Caco-2 (cell line): ENCODE data around the gene MED20. TPM values are rescaled to one million over a fixed set of nuclear protein-coding genes. Genes with fewer than 3 reads are reported as not detected.

ENCODE experiments used
- BruUV-seq: library from RNA; stranded (reverse); fragments of 400-500 nt; replicated peaks from 2 replicates; lab custom pipeline; 2021; lab: Mats Ljungman, UMichigan
- CTCF ChIA-PET: fragments of 300-600 bp; sonication (Branson Sonifier 250); formaldehyde crosslinking; loops from one replicate; lab custom pipeline; 2022; ENCODE audit warnings: antibody characterized with exemption; lab: Charles Lee
- POLR2A ChIA-PET: fragments of 300-600 bp; sonication (Branson Sonifier 250); formaldehyde crosslinking; loops from one replicate; lab custom pipeline; 2022; ENCODE audit warnings: antibody characterized with exemption; lab: Charles Lee
- DNase-seq, 2 experiments: peaks; one replicate each; pipeline versions ENCODE4 v3.0.0 to v3.0.0-alpha.2; 2020 to 2022
- H3K27me3 ChIP-seq: replicated peaks from 2 replicates; pipeline ENCODE4 v1.6.0; 2011; ENCODE audit warnings: low read length; ENCODE audit not compliant: control insufficient read depth, insufficient read depth
- H3K36me3 ChIP-seq: 2 replicates; pipeline ENCODE4 v1.5.1; 2011; ENCODE audit warnings: low read length; ENCODE audit not compliant: control insufficient read depth, insufficient read depth
- H3K4me1 ChIP-seq: fragments of 250-450 bp; sonication (Bioruptor Pico); 2 replicates; pipeline ENCODE4 v1.5.1; 2020; ENCODE audit warnings: mild to moderate bottlenecking
- H3K4me3 ChIP-seq: 2 replicates; pipeline ENCODE4 v1.5.1; 2011; ENCODE audit warnings: low read depth, mild to moderate bottlenecking, control low read depth, low read length
- H3K9me3 ChIP-seq: fragments of 250-450 bp; sonication (Bioruptor Pico); 2 replicates; pipeline ENCODE4 v1.5.1; 2020; ENCODE audit warnings: mild to moderate bottlenecking, moderate library complexity
- H3K27ac Mint-ChIP-seq: one replicate; pipeline ENCODE4 v1.8.0; 2022; ENCODE audit warnings: mixed read lengths; ENCODE audit not compliant: unreplicated experiment
- H3K27me3 Mint-ChIP-seq: one replicate; pipeline ENCODE4 v1.8.0; 2022; ENCODE audit warnings: mixed read lengths; ENCODE audit not compliant: insufficient read depth, unreplicated experiment
- H3K36me3 Mint-ChIP-seq: one replicate; pipeline ENCODE4 v1.8.0; 2022; ENCODE audit warnings: mild to moderate bottlenecking, mixed read lengths; ENCODE audit not compliant: insufficient read depth, unreplicated experiment
- H3K4me1 Mint-ChIP-seq: one replicate; pipeline ENCODE4 v1.8.0; 2022; ENCODE audit warnings: low read depth, mixed read lengths; ENCODE audit not compliant: unreplicated experiment
- H3K4me3 Mint-ChIP-seq: one replicate; pipeline ENCODE4 v1.8.0; 2022; ENCODE audit warnings: mild to moderate bottlenecking, moderate library complexity, mixed read lengths; ENCODE audit not compliant: unreplicated experiment
- H3K9me3 Mint-ChIP-seq: one replicate; pipeline ENCODE4 v1.8.0; 2022; ENCODE audit warnings: mixed read lengths; ENCODE audit not compliant: unreplicated experiment
- CTCF ChIP-seq, 2 experiments: fragments of 200-600 bp in 1 of 2; IDR thresholded peaks; 1 replicate in 1 of 2; 2 replicates in 1 of 2; pipeline versions ENCODE4 v1.5.1 to v1.8.0; 2011 to 2022; ENCODE audit warnings: antibody characterized with exemption in 1 of 2, control low read depth in 1 of 2, inconsistent platforms in 1 of 2, low read depth in 1 of 2, low read length in 1 of 2, mild to moderate bottlenecking in 1 of 2, moderate library complexity in 1 of 2; ENCODE audit not compliant: insufficient read depth in 1 of 2, severe bottlenecking in 1 of 2, unreplicated experiment in 1 of 2
- intact Hi-C: fragments of 100-400 bp; cut with micrococcal nuclease; formaldehyde crosslinking; loops from one replicate; pipeline ENCODE4 v1.10.0; 2022; ENCODE audit not compliant: unreplicated experiment
- total RNA-seq: library from RNA; stranded (reverse); gene quantifications from 2 replicates; pipeline ENCODE4 v1.2.3, GENCODE V29; 2022

MED20 gene
- total RNA-seq, 1 experiment from 2014 or later: 43.7 TPM

DNA sequence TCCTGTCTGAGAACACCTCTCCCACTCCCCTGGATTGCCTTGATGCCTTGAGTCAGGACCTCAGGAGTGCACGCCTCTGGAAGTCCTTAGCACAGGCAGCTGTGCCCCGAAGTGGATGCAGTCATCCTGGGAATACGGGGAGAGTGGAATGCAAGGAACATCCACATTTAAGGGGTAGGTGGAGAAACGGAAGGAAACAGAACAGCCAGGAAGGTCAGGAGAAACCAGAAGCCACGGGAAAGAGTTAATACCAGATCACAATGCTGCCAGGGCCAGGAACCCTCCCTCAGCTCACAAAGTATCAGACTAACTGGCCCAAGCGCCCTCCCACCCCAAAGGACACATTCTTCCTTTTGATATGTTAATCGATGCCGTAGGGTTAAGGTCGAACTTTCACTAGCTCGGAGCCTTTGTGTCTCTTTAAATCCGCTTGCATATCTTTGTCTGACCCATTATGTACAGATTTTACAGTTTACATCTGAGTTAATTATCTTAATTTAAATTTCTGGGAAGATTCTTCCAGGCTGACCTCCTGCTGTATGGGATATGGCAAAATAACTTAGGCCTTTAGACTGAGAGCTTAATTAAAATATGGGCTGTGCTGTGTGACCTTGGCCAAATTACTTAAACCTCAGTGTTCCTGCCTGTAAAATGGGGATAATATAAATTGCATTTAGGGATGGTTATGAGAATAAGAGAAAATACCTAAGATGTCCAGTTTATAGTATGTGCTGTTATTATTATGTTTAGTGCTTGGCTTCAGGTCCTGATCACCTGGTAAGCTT is 44.7 kb upstream of the MED20 start:
- ChIA-PET CTCF (no interaction called here), POLR2A (no interaction called here)

GRCh38 chr6:41964201-41964887 is 43.4 kb upstream of the MED20 start:
- CTCF ChIA-PET: no interaction called here

More for the DNA sequence above, 44.7 kb upstream of the MED20 start:
- H3K36me3 Mint-ChIP-seq: peaks cover 6% of the 10 kb centered on the region
- peaks cover 6% of the 10 kb centered on the region for H3K4me1 Mint-ChIP-seq
- Histone ChIP-seq H3K9me3 (no peaks in the 10 kb centered on the region), H3K4me1 (peaks cover 16% of the 10 kb centered on the region), H3K36me3 (no peaks in the 10 kb centered on the region), H3K4me3 (no peak overlapping the region), H3K27me3 (no peaks in the 10 kb centered on the region)
- no peaks in the 10 kb centered on the region for H3K27me3 Mint-ChIP-seq
- H3K9me3 Mint-ChIP-seq: no peaks in the 10 kb centered on the region
- no peak for TF ChIP-seq CTCF (IDR thresholded peaks at IDR 0.05; ENCODE audit: insufficient read depth in 1 of 2, low read depth in 1 of 2, low read length in 1 of 2, severe bottlenecking in 1 of 2, unreplicated experiment in 1 of 2)
- H3K4me3 Mint-ChIP-seq: no peak overlapping the region
- no TSS peak for BruUV-seq
- intact Hi-C loops: no loop called here
- DNase-seq: no peak
- H3K27ac Mint-ChIP-seq: no peak overlapping the region

More at GRCh38 chr6:41964201-41964887, 43.4 kb upstream of the MED20 start:
- no peak overlapping the region for H3K4me3 ChIP-seq
- Mint-ChIP-seq H3K36me3 (peaks cover 6% of the 10 kb centered on the region), H3K27ac (no peak overlapping the region), H3K9me3 (no peaks in the 10 kb centered on the region), H3K4me1 (peaks cover 6% of the 10 kb centered on the region), H3K27me3 (no peaks in the 10 kb centered on the region), H3K4me3 (no peak overlapping the region)
- intact Hi-C loops: no loop called here
- no peak for DNase-seq
- TF ChIP-seq CTCF (IDR thresholded peaks at IDR 0.05; ENCODE audit: insufficient read depth in 1 of 2, low read depth in 1 of 2, low read length in 1 of 2, severe bottlenecking in 1 of 2, unreplicated experiment in 1 of 2): no peak
- H3K27me3 ChIP-seq: no peaks in the 10 kb centered on the region
- H3K36me3 ChIP-seq: no peaks in the 10 kb centered on the region
- BruUV-seq: no TSS peak
- H3K9me3 ChIP-seq: no peaks in the 10 kb centered on the region
- H3K4me1 ChIP-seq: peaks cover 16% of the 10 kb centered on the region
- POLR2A ChIA-PET: no interaction called here
